Activated naive CD4-positive, alpha-beta T cell treated with anti-CD3 and anti-CD28 coated beads, Interleukin-2, amount 50 U/mL, for 24 hours (primary cell): ENCODE results near the gene IGBP1.
"Not testable (repeated sequence)": the region's sequence is repeated elsewhere in the genome, so short reads cannot be mapped to it uniquely, and the experiment has no call there.

Experiments used
- H3K27ac Mint-ChIP-seq: one replicate; pipeline ENCODE4 v1.8.0; 2021; ENCODE audit warnings: mild to moderate bottlenecking, mixed read lengths
- H3K27me3 Mint-ChIP-seq: one replicate; pipeline ENCODE4 v1.8.0; 2021; ENCODE audit warnings: mixed read lengths
- H3K36me3 Mint-ChIP-seq: one replicate; pipeline ENCODE4 v1.8.0; 2021; ENCODE audit warnings: mixed read lengths
- H3K4me1 Mint-ChIP-seq: one replicate; pipeline ENCODE4 v1.8.0; 2021; ENCODE audit warnings: mixed read lengths
- H3K4me3 Mint-ChIP-seq: one replicate; pipeline ENCODE4 v1.8.0; 2021; ENCODE audit warnings: mild to moderate bottlenecking, mixed read lengths
- H3K9me3 Mint-ChIP-seq: one replicate; pipeline ENCODE4 v1.8.0; 2021; ENCODE audit warnings: mixed read lengths

IGBP1 gene

GRCh38 chrX:70133303-70134115 is at the start of gene IGBP1:
TSS of gene IGBP1 (plus strand) at chrX:70133447. CDS start at chrX:70133948, 501 bp downstream.
- Mint-ChIP-seq H3K4me1 (peaks cover 37% of the 10 kb centered on the region), H3K27ac (peak within 1 kb of the TSS; percentile 99), H3K4me3 (peak within 1 kb of the TSS; percentile 100), H3K9me3 (no peaks in the 10 kb centered on the region), H3K27me3 (no peaks in the 10 kb centered on the region), H3K36me3 (peaks cover 5% of the 10 kb centered on the region)

GRCh38 chrX:70084592-70085240 is 48.5 kb upstream of the IGBP1 start:
- H3K27ac Mint-ChIP-seq = no peak overlapping the region
- H3K4me1 Mint-ChIP-seq = peaks cover 4% of the 10 kb centered on the region
- H3K9me3 Mint-ChIP-seq = no peaks in the 10 kb centered on the region
- no peaks in the 10 kb centered on the region for H3K27me3 Mint-ChIP-seq
- no peak overlapping the region for H3K4me3 Mint-ChIP-seq
- H3K36me3 Mint-ChIP-seq = no peaks in the 10 kb centered on the region

GRCh38 chrX:70087857-70088630 is 45.2 kb upstream of the IGBP1 start:
- Mint-ChIP-seq H3K27me3 (no peaks in the 10 kb centered on the region), H3K4me3 (no peak overlapping the region), H3K27ac (no peak overlapping the region), H3K4me1 (peaks cover 7% of the 10 kb centered on the region), H3K36me3 (no peaks in the 10 kb centered on the region), H3K9me3 (no peaks in the 10 kb centered on the region)

DNA sequence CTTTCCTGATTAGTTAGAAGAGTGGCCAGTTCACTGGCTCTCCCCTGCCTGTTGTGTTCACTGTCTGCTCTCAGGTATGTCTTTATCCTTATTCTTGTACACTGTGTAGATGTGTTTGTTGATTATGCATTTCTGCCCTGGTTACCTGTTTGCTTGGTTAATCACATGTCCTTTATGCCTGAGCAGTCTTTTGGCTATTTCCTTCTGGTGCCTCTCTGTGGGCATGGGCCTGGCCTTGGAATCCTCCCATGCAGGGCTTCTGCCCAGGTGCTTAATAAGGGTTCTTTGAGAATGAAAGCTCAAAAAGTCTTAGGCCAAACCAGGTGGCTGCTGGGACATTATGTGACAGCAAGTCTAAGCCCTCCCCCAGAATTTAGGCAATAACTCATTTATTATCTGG is 44.5 kb upstream of the IGBP1 start:
- Mint-ChIP-seq H3K4me1 (peaks cover 7% of the 10 kb centered on the region), H3K4me3 (no peak overlapping the region)

DNA sequence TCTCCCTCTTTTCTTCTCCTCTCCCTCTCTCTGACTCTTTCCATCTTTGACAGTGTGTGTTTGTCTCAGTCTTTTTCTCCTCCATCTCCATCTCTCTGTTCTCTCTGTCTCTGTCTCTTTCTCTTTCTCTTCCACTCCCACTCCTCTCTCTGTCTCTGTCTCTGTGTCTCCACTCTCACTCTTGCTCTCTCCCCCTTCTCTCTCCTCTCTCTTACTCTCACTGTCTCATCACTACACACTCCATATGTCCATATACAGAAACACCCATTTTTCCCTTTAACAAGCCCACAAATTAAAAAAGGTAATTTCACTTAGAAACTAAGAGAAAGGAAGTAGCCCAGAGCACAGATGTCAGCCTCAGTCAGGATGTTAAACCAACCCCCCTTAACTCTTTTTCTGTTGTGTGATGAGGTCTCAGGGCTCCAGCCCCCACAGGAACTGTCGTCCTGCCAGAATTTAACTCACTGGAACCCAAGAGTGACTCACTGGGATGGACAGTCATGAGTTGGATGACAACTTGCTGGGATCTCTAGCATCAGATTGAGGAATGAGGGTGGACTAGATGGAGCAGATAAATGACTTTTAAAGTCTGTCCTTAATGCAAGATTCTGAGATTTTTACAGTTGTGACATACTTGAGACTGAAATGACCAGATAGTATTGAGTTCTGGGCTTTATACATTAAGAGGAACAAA is 43.5 kb upstream of the IGBP1 start:
- Mint-ChIP-seq H3K27me3 (no peaks in the 10 kb centered on the region), H3K27ac (no peak overlapping the region), H3K9me3 (no peaks in the 10 kb centered on the region), H3K4me1 (peaks cover 7% of the 10 kb centered on the region), H3K4me3 (no peak overlapping the region), H3K36me3 (no peaks in the 10 kb centered on the region)

More for the DNA sequence above, 44.5 kb upstream of the IGBP1 start:
- Mint-ChIP-seq H3K27ac (no peak overlapping the region), H3K27me3 (no peaks in the 10 kb centered on the region), H3K9me3 (no peaks in the 10 kb centered on the region), H3K36me3 (no peaks in the 10 kb centered on the region)

- no peak overlapping the region for H3K4me3 Mint-ChIP-seq
- H3K36me3 Mint-ChIP-seq = no peaks in the 10 kb centered on the region
These were observed 41.0 kb upstream of the IGBP1 start for GRCh38 chrX:70092247-70092646.

GRCh38 chrX:70096052-70096451 is 37.2 kb upstream of the IGBP1 start:
- no peaks in the 10 kb centered on the region for H3K36me3 Mint-ChIP-seq
- H3K27ac Mint-ChIP-seq = no peak overlapping the region
- peaks cover 6% of the 10 kb centered on the region for H3K27me3 Mint-ChIP-seq
- H3K9me3 Mint-ChIP-seq = no peaks in the 10 kb centered on the region
- H3K4me1 Mint-ChIP-seq = no peaks in the 10 kb centered on the region
- H3K4me3 Mint-ChIP-seq = no peak overlapping the region

More at GRCh38 chrX:70092247-70092646, 41.0 kb upstream of the IGBP1 start:
- Mint-ChIP-seq H3K27me3 (no peaks in the 10 kb centered on the region), H3K9me3 (no peaks in the 10 kb centered on the region), H3K27ac (no peak overlapping the region), H3K4me1 (peaks cover 7% of the 10 kb centered on the region)

DNA sequence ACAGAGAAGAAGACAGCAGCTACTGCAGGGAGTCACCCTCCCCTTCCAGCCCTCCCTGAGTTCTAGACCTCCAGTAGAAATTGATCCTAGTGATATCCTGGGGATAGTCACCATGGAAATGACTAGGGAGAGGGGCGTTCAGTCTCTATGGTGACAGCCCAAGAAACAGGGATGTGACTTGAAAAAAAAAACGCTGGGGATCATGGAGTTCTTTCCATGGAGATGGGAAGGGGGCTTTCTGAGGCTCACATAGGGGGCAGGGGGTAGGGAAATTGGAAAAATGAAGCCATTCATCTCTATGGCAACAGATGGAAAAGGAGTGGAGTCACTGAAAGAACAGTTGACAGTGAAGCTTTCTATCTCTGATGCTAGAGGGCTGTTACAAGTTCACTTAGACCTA is 28.0 kb upstream of the IGBP1 start:
- H3K9me3 Mint-ChIP-seq = no peaks in the 10 kb centered on the region
- no peaks in the 10 kb centered on the region for H3K27me3 Mint-ChIP-seq
- H3K27ac Mint-ChIP-seq = no peak overlapping the region
- no peaks in the 10 kb centered on the region for H3K36me3 Mint-ChIP-seq
- H3K4me3 Mint-ChIP-seq = no peak overlapping the region
- no peaks in the 10 kb centered on the region for H3K4me1 Mint-ChIP-seq

- not testable (repeated sequence) for H3K4me3 Mint-ChIP-seq, H3K36me3 Mint-ChIP-seq, H3K27ac Mint-ChIP-seq, H3K4me1 Mint-ChIP-seq, H3K9me3 Mint-ChIP-seq, H3K27me3 Mint-ChIP-seq
These were observed 21.7 kb upstream of the IGBP1 start for GRCh38 chrX:70111436-70112026.

DNA sequence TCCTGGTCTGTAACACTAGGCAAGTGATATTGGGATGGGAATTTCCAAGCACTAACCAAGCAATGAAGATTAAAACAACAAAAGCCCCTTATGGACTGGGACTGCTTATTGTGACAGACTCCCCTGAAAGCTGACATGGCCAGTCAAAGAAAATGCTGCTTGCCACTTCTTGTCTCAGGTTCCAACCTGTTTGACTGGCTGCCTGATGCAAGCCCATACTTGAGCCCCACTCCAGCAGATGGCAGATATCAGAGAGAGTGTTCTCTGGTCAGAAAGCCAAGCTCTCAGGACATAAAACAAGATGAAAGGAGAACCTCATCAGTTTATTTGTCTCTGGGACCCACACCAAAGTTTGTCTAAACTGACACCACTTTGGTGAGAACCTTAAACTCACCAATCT is 15.5 kb upstream of the IGBP1 start:
- Mint-ChIP-seq H3K4me1 (no peaks in the 10 kb centered on the region), H3K27me3 (no peaks in the 10 kb centered on the region), H3K27ac (no peak overlapping the region), H3K4me3 (no peak overlapping the region), H3K9me3 (peaks cover 4% of the 10 kb centered on the region), H3K36me3 (no peaks in the 10 kb centered on the region)

- H3K27ac Mint-ChIP-seq, H3K36me3 Mint-ChIP-seq, H3K9me3 Mint-ChIP-seq, H3K4me1 Mint-ChIP-seq, H3K27me3 Mint-ChIP-seq, H3K4me3 Mint-ChIP-seq: not testable (repeated sequence)
These were observed 10.2 kb upstream of the IGBP1 start for GRCh38 chrX:70123014-70123413.

- no peaks in the 10 kb centered on the region for H3K36me3 Mint-ChIP-seq
These were observed 8.6 kb upstream of the IGBP1 start for GRCh38 chrX:70124678-70125077.

GRCh38 chrX:70128071-70128470 is 5.2 kb upstream of the IGBP1 start:
- Mint-ChIP-seq H3K9me3 (no peaks in the 10 kb centered on the region), H3K27me3 (no peaks in the 10 kb centered on the region), H3K36me3 (no peaks in the 10 kb centered on the region), H3K4me3 (no peak overlapping the region), H3K4me1 (peaks cover 18% of the 10 kb centered on the region), H3K27ac (no peak overlapping the region)

More at GRCh38 chrX:70124678-70125077, 8.6 kb upstream of the IGBP1 start:
- peaks cover 8% of the 10 kb centered on the region for H3K4me1 Mint-ChIP-seq
- H3K4me3 Mint-ChIP-seq = no peak overlapping the region
- H3K27ac Mint-ChIP-seq = peak overlapping the region; percentile 30
- H3K27me3 Mint-ChIP-seq = no peaks in the 10 kb centered on the region
- no peaks in the 10 kb centered on the region for H3K9me3 Mint-ChIP-seq

DNA sequence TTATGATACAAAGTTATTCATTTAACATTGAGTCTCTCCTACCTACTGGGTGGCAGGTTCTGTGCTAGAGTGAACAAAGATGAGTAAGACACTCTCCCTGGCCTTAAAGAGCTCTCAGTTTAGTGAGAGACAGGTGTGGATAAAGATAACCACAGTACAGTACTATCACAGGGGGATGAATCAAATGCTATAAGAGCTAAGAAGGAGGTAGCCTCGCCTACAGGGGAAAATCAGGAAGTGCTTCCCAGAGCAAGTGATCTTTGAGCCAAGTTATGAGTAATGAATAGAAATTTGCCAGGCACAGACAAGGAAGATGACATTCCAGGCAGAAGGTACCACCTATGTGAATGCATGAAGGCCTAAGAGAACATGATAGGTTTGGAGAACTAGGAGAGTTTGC is 3.4 kb upstream of the IGBP1 start:
- Mint-ChIP-seq H3K27ac (no peak overlapping the region), H3K27me3 (no peaks in the 10 kb centered on the region), H3K4me3 (no peak overlapping the region), H3K9me3 (no peaks in the 10 kb centered on the region), H3K4me1 (peaks cover 22% of the 10 kb centered on the region), H3K36me3 (no peaks in the 10 kb centered on the region)

DNA sequence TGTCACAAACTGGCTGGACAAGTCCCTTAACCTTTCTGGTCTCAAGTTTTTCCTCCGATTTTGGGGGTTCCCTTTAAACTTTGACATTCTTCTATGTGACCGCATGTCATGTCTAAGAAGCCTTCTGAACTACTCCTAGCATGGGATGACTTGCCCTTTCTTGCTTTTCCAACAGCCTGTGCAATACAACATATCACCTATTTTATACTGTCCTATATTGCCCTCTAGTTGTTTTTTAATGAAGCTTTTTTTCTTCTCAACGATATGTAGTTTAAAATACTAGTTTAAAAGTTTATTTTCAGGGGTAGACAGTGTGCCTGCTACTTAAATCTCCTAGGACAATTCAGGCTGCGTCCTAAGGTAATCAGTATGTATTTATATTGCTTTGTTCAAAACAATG is 1.0 kb upstream of the IGBP1 start:
- peaks cover 3% of the 10 kb centered on the region for H3K36me3 Mint-ChIP-seq

More for the DNA sequence above, 1.0 kb upstream of the IGBP1 start:
- Mint-ChIP-seq H3K4me1 (peaks cover 36% of the 10 kb centered on the region), H3K9me3 (no peaks in the 10 kb centered on the region), H3K4me3 (peak overlapping the region; percentile 39), H3K27ac (peak overlapping the region; percentile 77), H3K27me3 (no peaks in the 10 kb centered on the region)
